A549 (cell line): Measurements from ENCODE around the gene TCEAL6. TPM values are rescaled to one million over a fixed set of nuclear protein-coding genes. Genes with fewer than 3 reads are reported as not detected.

Source experiments
- ATAC-seq, 2 experiments: fragments of 200-7000 bp in 1 of 2; fragments of >200 bp in 1 of 2; cut with Nextera tagmentation in 1 of 2; cut with Tn5 transposase in 1 of 2; 3 replicates each; pipeline versions ENCODE4 v1.8.0 to v1.9.1; 2018 to 2020; ENCODE audit warnings: mild to moderate bottlenecking in 1 of 2, moderate library complexity in 1 of 2
- CTCF ChIA-PET: fragments of 300-600 bp; sonication (Branson Sonifier 250); formaldehyde crosslinking; extraction: SDS; loops from one replicate; lab custom pipeline; 2021; ENCODE audit warnings: antibody characterized with exemption, inconsistent platforms; lab: Yijun Ruan, JAX
- POLR2A ChIA-PET: fragments of 350-600 bp; formaldehyde crosslinking; extraction: SDS; loops from one replicate; lab custom pipeline; 2021; ENCODE audit warnings: antibody characterized with exemption, inconsistent platforms; lab: Yijun Ruan, JAX
- DNase-seq, 2 experiments: peaks; one replicate each; pipeline versions ENCODE4 v3.0.0 to v3.0.0-alpha.2; 2011 to 2016; ENCODE audit warnings: low read depth in 1 of 2, low spot score in 1 of 2
- FAIRE-seq: peaks from 2 replicates; lab custom pipeline; 2011; peaks lifted over from hg19 to GRCh38; lab: Jason Lieb, UNC
- H3K27ac ChIP-seq, 2 experiments: fragments of >200 bp; sonication (Bioruptor Twin); formaldehyde crosslinking; 3 replicates each; pipeline ENCODE4 v1.5.1; 2016 to 2017
- H3K4me1 ChIP-seq: fragments of >200 bp; sonication (Bioruptor Twin); formaldehyde crosslinking; 3 replicates; pipeline ENCODE4 v1.6.1; 2016
- H3K4me2 ChIP-seq: fragments of >200 bp; sonication (Bioruptor Twin); formaldehyde crosslinking; 3 replicates; pipeline ENCODE4 v1.6.1; 2016
- H3K4me3 ChIP-seq: fragments of >200 bp; sonication (Bioruptor Twin); formaldehyde crosslinking; 3 replicates; pipeline ENCODE4 v1.5.1; 2016
- H3K9me3 ChIP-seq: fragments of >200 bp; sonication (Bioruptor Twin); formaldehyde crosslinking; 3 replicates; pipeline ENCODE4 v1.6.1; 2016
- CBX8 ChIP-seq: fragments of 200-600 bp; sonication (generic); IDR thresholded peaks from 2 replicates; pipeline ENCODE4 v1.6.1; 2016
- CEBPB ChIP-seq, 2 experiments: fragments of >200 bp in 1 of 2; sonication (Bioruptor Twin) in 1 of 2; formaldehyde crosslinking in 1 of 2; IDR thresholded peaks; 2 replicates each; pipeline ENCODE4 v1.6.1; 2012 to 2016
- ESRRA ChIP-seq: fragments of 150-350 bp; IDR thresholded peaks from 2 replicates; pipeline ENCODE4 v1.6.1; 2014; ENCODE audit warnings: mild to moderate bottlenecking, low read length, borderline replicate concordance
- FOSB ChIP-seq: fragments of 250-450 bp; sonication (Bioruptor Pico); IDR thresholded peaks from 2 replicates; pipeline ENCODE4 v1.5.0; 2020; ENCODE audit warnings: mild to moderate bottlenecking, moderate library complexity
- NPAS2 ChIP-seq: fragments of 250-450 bp; sonication (Bioruptor Pico); IDR thresholded peaks from 2 replicates; pipeline ENCODE4 v1.8.0; 2022; ENCODE audit warnings: mild to moderate bottlenecking, moderate library complexity, borderline replicate concordance
- RARB ChIP-seq: fragments of 250-450 bp; sonication (Bioruptor Pico); IDR thresholded peaks from 2 replicates; pipeline ENCODE4 v1.8.0; 2021; ENCODE audit warnings: mild to moderate bottlenecking, moderate library complexity
- SMC3 ChIP-seq: fragments of >200 bp; sonication (Bioruptor Twin); formaldehyde crosslinking; IDR thresholded peaks from 3 replicates; pipeline ENCODE4 v1.6.1; 2018; ENCODE audit warnings: inconsistent platforms
- TP53 ChIP-seq: fragments of 250-450 bp; sonication (Bioruptor Pico); IDR thresholded peaks from 2 replicates; pipeline ENCODE4 v1.5.0; 2021; ENCODE audit warnings: mild to moderate bottlenecking, moderate library complexity
- WGBS: methylation state at CpG from one replicate; pipeline ENCODE4 v1.1.6; 2017; ENCODE audit errors: missing lambda C conversion rate; 5-methylcytosine and 5-hydroxymethylcytosine counted together
- polyA plus RNA-seq, 4 experiments: library from polyadenylated mRNA; depleted of rRNA in 3 of 4; stranded (reverse); fragments of >200 nt; fragmentation: RNase III in 1 of 4; extraction: RNeasy Plus Mini Kit Qiagen cat#74134 plus additional on column Dnase treatment in 1 of 4; gene quantifications; 2 replicates in 3 of 4; 3 replicates in 1 of 4; pipeline ENCODE4 v1.2.3, GENCODE V29; 2011 to 2017
- TF ChIP-seq, protein P1 (sequence below): IDR thresholded peaks from 2 replicates; pipeline ENCODE4 v1.6.1; 2012
- TF ChIP-seq, protein P2 (sequence below): fragments of >200 bp; sonication (Bioruptor Twin); formaldehyde crosslinking; IDR thresholded peaks from 3 replicates; pipeline ENCODE4 v1.5.1; 2016
- TF ChIP-seq, protein P3 (sequence below): fragments of >200 bp; sonication (Bioruptor Twin); formaldehyde crosslinking; IDR thresholded peaks from 3 replicates; pipeline ENCODE4 v1.6.1; 2016

Gene TCEAL6
- polyA plus RNA-seq, 2 of the 4 experiments (the other 2 are of a cell fraction) = not detected

GRCh38 chrX:102115748-102116147, 26.5 kb downstream of the TCEAL6 start (continued):
- TF ChIP-seq, protein P1, sequence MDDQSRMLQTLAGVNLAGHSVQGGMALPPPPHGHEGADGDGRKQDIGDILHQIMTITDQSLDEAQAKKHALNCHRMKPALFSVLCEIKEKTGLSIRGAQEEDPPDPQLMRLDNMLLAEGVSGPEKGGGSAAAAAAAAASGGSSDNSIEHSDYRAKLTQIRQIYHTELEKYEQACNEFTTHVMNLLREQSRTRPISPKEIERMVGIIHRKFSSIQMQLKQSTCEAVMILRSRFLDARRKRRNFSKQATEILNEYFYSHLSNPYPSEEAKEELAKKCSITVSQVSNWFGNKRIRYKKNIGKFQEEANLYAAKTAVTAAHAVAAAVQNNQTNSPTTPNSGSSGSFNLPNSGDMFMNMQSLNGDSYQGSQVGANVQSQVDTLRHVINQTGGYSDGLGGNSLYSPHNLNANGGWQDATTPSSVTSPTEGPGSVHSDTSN = no peak
- TF ChIP-seq, protein P2, sequence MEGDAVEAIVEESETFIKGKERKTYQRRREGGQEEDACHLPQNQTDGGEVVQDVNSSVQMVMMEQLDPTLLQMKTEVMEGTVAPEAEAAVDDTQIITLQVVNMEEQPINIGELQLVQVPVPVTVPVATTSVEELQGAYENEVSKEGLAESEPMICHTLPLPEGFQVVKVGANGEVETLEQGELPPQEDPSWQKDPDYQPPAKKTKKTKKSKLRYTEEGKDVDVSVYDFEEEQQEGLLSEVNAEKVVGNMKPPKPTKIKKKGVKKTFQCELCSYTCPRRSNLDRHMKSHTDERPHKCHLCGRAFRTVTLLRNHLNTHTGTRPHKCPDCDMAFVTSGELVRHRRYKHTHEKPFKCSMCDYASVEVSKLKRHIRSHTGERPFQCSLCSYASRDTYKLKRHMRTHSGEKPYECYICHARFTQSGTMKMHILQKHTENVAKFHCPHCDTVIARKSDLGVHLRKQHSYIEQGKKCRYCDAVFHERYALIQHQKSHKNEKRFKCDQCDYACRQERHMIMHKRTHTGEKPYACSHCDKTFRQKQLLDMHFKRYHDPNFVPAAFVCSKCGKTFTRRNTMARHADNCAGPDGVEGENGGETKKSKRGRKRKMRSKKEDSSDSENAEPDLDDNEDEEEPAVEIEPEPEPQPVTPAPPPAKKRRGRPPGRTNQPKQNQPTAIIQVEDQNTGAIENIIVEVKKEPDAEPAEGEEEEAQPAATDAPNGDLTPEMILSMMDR = no peak

GRCh38 chrX:102113367-102113766, 28.9 kb downstream of the TCEAL6 start:
- ChIA-PET POLR2A (no interaction called here), CTCF (no interaction called here)
- no peaks in the 10 kb centered on the region for H3K9me3 ChIP-seq
- ATAC-seq (no peak), DNase-seq (no peak), FAIRE-seq (no peak)
- TF ChIP-seq CEBPB (IDR thresholded peaks at IDR 0.05) = no peak
- TF ChIP-seq NPAS2 = no peak
- TF ChIP-seq TP53 = no peak
- TF ChIP-seq ESRRA = no peak
- TF ChIP-seq, protein P3, sequence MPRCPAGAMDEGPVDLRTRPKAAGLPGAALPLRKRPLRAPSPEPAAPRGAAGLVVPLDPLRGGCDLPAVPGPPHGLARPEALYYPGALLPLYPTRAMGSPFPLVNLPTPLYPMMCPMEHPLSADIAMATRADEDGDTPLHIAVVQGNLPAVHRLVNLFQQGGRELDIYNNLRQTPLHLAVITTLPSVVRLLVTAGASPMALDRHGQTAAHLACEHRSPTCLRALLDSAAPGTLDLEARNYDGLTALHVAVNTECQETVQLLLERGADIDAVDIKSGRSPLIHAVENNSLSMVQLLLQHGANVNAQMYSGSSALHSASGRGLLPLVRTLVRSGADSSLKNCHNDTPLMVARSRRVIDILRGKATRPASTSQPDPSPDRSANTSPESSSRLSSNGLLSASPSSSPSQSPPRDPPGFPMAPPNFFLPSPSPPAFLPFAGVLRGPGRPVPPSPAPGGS = no peak
- no peak for TF ChIP-seq SMC3
- no peak for TF ChIP-seq CBX8
- TF ChIP-seq RARB (CRISPR knock-in tag) = no peak
- TF ChIP-seq FOSB (CRISPR knock-in tag) = no peak
- 14% methylated on average over 4 of the region's 4 CpGs for WGBS
- H3K27ac ChIP-seq = no peak overlapping the region
- no peaks in the 10 kb centered on the region for H3K4me1 ChIP-seq
- no peak overlapping the region for H3K4me2 ChIP-seq
- H3K4me3 ChIP-seq = no peak overlapping the region

Other genes with a start within 250 kb of the TCEAL6 start
- gene ZMAT1, start 210.5 kb downstream of the TCEAL6 start, polyA plus RNA-seq (2011; rRNA removed) = 0.46 and 0.59 TPM in 2 replicates
- gene ZMAT1, start 210.5 kb downstream of the TCEAL6 start, polyA plus RNA-seq (2017; fragmentation: RNase III; extraction: RNeasy Plus Mini Kit Qiagen cat#74134 plus additional on column Dnase treatment) = 0.03 to 0.08 TPM (median 0.05 TPM) in 3 replicates
- not detected in 2 replicates for gene TCEAL2, start 16.8 kb downstream of the TCEAL6 start, polyA plus RNA-seq (2011; rRNA removed)
- not detected in 3 replicates for gene TCEAL2, start 16.8 kb downstream of the TCEAL6 start, polyA plus RNA-seq (2017; fragmentation: RNase III; extraction: RNeasy Plus Mini Kit Qiagen cat#74134 plus additional on column Dnase treatment)
- gene BEX5, start 13.5 kb upstream of the TCEAL6 start, polyA plus RNA-seq (2011; rRNA removed) = not detected in 2 replicates
- gene BEX5, start 13.5 kb upstream of the TCEAL6 start, polyA plus RNA-seq (2017; fragmentation: RNase III; extraction: RNeasy Plus Mini Kit Qiagen cat#74134 plus additional on column Dnase treatment) = not detected in 3 replicates
- gene TCP11X1, start 72.8 kb upstream of the TCEAL6 start, polyA plus RNA-seq (2011; rRNA removed) = not detected in 2 replicates
- gene TCP11X1, start 72.8 kb upstream of the TCEAL6 start, polyA plus RNA-seq (2017; fragmentation: RNase III; extraction: RNeasy Plus Mini Kit Qiagen cat#74134 plus additional on column Dnase treatment) = not detected in 3 replicates
- not detected in 2 replicates for gene NXF2, start 104.7 kb upstream of the TCEAL6 start, polyA plus RNA-seq (2011; rRNA removed)
- not detected in 3 replicates for gene NXF2, start 104.7 kb upstream of the TCEAL6 start, polyA plus RNA-seq (2017; fragmentation: RNase III; extraction: RNeasy Plus Mini Kit Qiagen cat#74134 plus additional on column Dnase treatment)